ENCODE results near the gene SETX.
"Not testable (repeated sequence)": the region's sequence is repeated elsewhere in the genome, so short reads cannot be mapped to it uniquely, and the experiment has no call there.

Gene SETX

DNA sequence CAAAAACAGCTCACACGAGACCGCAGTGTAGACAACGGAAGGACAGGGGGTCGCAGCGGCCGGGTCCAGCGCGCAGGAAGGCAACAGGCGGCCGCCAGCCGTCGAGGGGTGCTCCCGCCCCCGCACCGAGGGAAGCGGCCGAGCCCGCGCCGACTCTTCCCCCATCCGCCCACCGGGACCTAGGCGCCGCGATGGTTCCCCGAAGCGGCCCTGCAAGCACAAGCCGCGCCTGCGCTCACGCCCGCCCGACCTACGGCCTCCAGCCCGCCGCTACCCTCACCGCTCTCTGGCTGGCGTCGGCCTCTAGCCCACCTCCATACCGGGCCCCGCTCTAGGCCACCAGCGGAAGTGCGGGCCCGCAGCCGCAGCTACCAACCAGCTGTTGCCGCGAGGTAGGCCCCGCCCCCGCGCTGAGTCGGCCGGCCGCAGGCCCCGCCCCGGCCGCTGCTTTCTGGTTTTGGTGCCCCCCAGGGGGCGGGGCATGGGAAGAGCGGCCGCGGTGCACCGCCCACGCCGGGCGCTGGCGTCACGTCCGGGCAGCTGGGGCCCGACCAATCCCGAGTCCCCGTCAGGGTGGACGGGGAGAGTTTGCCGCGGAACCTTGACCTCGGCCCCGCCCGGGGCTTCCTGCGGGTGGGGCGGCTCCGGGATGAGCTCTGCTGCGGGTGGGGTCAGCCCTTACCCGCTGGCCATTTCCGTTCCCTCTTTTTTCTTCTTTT lies at the start of gene SETX:
SETX (minus strand) TSS at position 350 of the 719 bp plus-strand sequence. CDS start 5,558 bp downstream, outside the sequence.
- DNase-seq (ENCODE audit: low read depth in 2 of 2) = peak; percentile 91 to 92

DNA sequence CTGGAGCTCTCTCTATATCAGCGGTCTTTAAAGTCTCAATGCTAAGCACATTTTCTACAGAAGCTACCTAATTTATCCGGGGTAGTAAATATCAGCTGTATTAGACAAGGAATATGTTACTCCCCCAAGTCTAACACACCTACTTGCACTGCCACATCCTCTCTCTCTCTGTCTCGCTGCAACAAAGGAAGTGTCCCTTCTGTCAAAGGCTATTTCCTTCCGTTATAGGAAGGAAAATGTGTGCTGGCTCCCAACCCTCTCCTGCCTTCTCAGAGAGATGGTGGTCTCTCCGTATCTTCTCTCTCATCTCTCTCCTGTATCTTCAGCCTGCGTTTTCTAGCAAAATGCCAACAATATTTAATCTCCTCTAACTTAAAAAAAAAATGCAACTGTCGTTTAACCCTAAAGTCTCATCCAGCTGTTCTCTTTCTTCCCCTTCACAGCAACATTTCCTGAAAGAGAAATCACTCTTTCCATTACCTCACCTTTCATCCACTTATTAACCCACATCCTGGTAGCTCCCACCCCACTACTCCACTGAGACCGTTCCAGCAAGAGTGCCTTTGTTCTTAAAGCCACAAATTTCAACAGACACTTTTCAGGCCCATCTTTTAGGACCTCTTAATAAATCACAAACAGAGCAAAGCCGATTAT lies 49.6 kb upstream of the SETX start:
- DNase-seq (ENCODE audit: low read depth in 2 of 2) = no peak

GRCh38 chr9:132401824-132402223 lies 47.0 kb upstream of the SETX start:
- DNase-seq (ENCODE audit: low read depth in 2 of 2) = no peak

DNA sequence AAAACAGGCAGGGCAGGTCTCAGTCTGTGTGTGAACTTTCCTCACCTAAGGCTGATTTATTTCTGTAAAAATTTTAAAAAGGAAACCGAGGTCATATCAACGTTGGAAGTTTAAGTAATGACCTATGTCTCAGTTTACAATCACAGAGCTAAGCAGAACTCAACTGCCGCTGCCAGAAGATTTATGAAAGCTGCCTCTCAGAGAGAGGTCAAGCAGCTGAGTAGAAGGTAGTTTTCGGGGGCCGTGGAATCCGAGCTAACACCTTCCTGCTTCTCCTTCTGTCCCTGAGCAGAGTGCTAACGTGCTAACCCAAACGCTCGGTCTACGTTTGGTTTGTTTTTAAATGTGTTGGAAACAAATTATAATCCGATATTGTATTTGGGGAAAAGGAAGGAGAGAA lies 40.8 kb upstream of the SETX start:
- no peak for DNase-seq (ENCODE audit: low read depth in 2 of 2)

DNA sequence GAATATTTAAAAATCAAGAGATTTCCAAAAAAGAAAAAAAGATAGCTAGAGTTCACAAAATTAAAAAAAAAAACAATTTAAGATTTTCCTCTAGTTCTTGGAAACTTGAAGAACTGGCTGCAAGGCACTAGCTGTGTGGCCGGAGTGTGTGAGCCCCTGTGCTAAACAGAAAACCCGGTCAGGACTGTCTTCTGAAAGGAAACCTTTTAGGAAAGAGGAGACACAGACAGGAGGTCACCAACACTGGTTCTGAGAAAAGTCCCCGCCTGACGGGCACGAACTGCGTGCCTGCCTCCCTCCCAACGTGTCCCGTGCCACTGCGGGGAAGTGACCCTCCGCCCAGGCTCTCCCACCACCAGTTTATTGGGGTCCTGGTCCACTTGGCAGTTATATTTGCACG lies 36.7 kb upstream of the SETX start:
- DNase-seq (ENCODE audit: low read depth in 2 of 2) = no peak

GRCh38 chr9:132390966-132391365 lies 36.2 kb upstream of the SETX start:
- no peak for DNase-seq (ENCODE audit: low read depth in 2 of 2)

DNA sequence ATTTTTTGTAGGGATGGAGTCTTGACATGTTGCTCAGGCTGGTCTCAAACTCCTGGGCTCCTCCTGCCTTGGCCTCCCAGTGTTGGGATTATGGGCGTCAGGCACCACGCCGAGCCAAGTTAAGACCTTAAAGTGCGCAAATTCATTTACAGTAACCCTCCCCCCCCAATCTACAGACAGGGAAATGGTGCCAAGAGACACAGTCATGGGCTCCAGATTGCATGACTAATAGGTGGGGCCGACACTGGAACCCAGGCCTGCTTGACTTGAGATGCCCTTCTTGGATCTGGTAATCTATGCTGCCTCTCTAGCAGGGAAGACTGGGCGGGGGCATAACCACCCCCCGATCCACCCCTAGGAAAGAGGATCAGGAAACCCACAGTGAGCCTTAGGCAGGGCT lies 32.3 kb upstream of the SETX start:
- DNase-seq (ENCODE audit: low read depth in 2 of 2) = no peak

DNA sequence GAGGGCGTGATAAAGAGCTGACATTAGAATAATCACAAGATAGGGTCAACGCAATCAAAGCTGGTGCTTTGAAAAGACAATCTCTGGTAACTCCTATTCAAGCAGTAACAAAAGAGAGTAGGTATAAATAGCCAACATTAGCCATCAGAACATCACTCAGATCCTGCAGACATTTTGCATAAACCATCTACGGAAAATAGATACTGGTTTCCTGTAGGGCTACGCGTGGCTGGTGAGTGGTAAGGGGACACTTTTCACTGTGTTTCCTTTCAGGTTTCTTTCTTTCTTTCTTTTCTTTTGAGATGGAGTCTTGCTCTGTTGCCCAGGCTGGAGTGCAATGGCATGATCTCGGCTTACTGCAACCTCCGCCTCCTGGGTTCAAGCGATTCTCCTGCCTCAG lies 29.6 kb upstream of the SETX start:
- DNase-seq (ENCODE audit: low read depth in 2 of 2) = no peak

- DNase-seq (ENCODE audit: low read depth in 2 of 2) = no peak
Observed at GRCh38 chr9:132383462-132383883, 28.7 kb upstream of the SETX start.

- no peak for DNase-seq (ENCODE audit: low read depth in 2 of 2)
Observed at GRCh38 chr9:132381966-132382541, 27.3 kb upstream of the SETX start.

DNA sequence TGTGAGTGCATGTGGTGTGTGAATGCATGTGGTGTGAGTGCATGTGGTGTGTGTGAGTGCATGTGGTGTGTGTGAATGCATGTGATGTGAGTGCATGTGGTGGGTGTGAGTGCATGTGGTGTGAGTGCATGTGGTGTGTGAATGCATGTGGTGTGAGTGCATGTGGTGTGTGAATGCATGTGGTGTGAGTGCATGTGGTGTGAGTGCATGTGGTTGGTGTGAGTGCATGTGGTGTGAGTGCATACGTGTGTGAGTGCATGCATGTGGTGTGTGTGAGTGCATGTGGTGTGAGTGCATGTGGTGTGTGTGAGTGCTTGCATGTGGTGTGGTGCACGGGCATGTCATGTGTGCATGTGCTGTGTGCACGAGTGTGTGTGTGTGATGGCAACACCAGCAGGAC lies 23.6 kb upstream of the SETX start:
- not testable (repeated sequence) for DNase-seq (ENCODE audit: low read depth in 2 of 2)

DNA sequence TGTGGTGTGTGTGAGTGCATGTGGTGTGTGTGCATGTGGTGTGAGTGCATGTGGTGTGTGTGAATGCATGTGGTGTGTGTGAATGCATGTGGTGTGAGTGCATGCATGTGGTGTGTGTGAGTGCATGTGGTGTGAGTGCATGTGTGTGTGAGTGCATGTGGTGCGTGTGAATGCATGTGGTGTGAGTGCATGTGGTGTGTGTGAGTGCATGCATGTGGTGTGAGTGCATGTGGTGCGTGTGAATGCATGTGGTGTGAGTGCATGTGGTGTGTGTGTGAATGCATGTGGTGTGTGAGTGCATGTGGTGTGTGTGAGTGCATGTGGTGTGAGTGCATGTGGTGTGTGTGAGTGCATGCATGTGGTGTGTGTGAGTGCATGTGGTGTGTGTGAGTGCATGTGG lies 23.0 kb upstream of the SETX start:
- DNase-seq (ENCODE audit: low read depth in 2 of 2) = not testable (repeated sequence)

DNA sequence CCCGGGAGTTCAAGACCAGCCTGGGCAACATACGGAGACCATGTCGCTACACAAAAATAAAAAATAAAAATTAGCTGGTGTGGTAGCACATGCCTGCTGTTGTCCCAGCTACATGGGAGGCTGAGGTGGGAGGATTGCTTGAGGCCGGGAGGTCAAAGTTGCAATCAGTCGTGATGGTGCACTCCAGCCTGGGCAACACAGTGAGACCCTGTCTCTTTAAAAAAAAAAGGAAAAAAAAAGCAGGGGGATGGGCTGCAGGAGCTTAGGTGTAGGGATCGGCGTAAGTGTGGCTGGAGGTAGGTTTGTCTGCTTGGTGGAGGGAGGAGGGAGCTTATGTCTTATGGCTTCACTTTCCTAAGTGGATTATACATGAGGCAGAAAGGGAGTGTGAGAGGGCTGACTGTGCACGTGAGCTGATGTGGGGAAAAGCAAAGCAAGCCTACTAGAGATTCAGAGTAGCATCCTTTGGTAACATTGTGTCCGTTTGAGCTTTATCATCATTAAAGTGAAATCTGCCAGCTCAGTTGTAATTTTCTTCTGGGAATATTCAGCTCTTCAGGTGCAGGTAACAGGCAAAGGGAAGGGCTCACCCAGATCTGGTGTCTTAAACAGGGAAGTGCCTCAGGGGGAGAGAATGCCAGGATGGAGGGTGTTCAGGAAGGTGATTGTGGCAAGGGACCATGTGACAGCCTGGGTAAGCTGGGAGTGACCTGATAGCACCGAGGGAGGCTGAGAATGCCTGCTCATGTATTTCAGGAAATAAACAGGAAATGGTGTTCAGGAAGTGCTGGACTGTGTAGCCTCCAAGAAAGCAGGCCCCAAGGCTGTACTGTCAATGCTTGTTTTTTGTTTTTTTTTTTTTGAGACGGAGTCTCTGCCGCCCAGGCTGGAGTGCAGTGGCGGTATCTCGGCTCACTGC lies 17.6 kb upstream of the SETX start:
- no peak for DNase-seq (ENCODE audit: low read depth in 2 of 2)

DNA sequence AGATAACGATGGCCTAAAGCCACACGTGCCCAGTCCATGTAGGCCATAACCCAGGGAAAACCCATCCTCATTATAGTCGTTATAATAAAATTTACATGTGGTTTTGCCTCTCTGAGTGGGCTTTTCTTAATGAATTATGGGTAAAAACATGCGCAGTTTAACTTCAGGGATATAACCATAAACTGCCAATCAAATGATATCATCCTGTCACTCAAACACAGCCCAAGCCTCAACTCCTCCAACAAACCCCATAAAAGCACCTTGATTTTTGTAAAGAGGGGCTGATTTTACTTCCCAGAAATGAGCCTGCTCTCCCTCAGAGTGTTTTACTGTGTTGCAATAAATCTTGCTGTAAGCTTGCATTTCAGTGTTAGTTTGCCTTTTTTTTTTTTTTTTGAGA lies 15.8 kb upstream of the SETX start:
- no peak for DNase-seq (ENCODE audit: low read depth in 2 of 2)

GRCh38 chr9:132369421-132369820 lies 14.6 kb upstream of the SETX start:
- DNase-seq (ENCODE audit: low read depth in 2 of 2) = no peak

- no peak for DNase-seq (ENCODE audit: low read depth in 2 of 2)
Observed at GRCh38 chr9:132367613-132368313, 13.0 kb upstream of the SETX start.

GRCh38 chr9:132366481-132366880 lies 11.7 kb upstream of the SETX start:
- DNase-seq (ENCODE audit: low read depth in 2 of 2) = no peak

DNA sequence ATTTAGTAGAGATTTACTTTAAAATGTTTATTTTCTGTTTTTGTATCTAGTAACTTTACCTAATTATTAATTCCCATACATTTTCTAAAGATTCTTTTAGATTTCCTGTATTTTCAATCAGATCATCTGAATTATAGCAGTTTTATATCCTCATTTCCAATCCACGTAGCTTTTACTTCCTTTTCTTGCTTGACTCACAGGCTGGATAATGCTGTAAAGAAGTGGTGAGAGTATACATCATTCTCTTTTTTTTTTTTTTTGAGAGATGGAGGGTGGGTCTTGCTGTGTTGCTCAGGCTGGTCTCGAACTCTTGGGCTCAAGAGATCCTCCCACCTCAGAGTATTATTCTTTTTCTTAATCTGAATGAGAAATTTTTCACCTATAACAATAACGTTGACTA lies 11.2 kb upstream of the SETX start:
- DNase-seq (ENCODE audit: low read depth in 2 of 2) = no peak

DNA sequence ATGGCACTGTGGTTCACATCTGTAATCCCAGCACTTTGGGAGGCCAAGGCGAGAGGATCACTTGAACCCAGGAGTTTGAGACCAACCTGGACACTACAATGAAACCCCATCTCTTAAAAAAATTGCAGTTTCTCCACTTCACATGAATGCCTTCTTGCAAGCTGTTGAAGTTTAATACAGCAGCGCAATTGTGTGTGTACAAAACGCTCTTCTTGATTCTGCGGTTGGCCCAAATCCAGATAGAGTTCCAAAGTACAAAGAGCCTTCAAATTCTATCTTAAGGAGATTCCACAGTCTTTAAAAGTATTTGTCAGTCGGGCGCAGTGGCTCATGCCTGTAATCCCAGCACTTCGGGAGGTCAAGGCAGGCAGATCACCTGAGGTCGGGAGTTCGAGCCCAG lies 9.3 kb upstream of the SETX start:
- no peak for DNase-seq (ENCODE audit: low read depth in 2 of 2)

DNA sequence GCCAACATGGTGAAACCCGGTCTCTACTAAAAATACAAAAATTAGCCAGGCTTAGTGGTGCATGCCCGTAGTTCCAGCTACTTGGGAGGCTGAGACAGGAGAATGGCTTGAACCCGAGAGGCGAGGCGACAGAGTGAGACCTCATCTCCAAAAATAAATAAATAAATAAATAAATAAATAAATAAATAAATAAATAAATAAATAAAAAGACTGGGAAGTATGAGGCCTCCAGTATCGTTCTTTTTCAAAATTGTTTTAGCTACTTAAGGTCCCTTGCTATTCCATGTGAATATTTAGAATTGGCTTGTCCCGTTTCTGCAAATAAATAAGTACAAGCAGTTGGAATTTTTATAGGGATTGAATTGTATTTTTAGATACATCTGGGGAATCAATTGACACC lies 3.0 kb upstream of the SETX start:
- no peak for DNase-seq (ENCODE audit: low read depth in 2 of 2)

DNA sequence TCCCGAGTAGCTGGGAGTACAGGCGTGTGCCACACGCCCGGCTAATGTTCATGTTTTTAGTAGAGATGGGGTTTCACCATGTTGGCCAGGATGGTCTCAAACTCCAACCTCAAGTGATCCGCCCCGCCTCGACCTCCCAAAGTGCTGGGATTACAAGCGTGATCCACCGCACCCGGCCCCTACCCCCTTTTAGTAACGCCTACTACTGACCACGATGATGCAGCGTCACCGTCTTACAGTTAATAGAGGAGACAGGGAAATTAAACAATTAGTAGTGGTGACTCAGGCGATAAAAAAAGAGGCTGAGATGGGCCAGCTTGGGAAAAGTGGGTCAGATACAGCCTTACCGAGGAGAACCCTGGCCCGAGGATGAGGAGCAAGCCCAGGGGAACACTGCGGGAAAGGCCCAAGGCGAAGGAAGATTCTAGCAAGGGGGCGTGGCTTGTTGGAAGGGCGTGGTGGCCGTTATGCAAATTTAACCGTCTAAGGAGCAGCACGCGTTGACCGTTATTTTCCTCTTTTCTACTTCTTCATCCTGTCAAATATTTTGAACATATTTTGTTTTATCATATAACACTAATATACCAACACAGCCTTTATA lies 1.6 kb upstream of the SETX start:
- DNase-seq (ENCODE audit: low read depth in 2 of 2) = no peak

Data from fibroblast of skin of left quadriceps (primary cell).